Pons (tissue), 1 donor: Measurements from ENCODE around the gene TFEC.
"Not testable (repeated sequence)": the region's sequence is repeated elsewhere in the genome, so short reads cannot be mapped to it uniquely, and the experiment has no call there.

Source experiments
- DNase-seq: peaks from one replicate; pipeline ENCODE4 v3.0.0-alpha.2; 2016; ENCODE audit warnings: low spot score

Gene TFEC

GRCh38 chr7:115988401-115988800, 42.2 kb downstream of the TFEC start:
- no peak for DNase-seq

GRCh38 chr7:115987486-115987885, 43.1 kb downstream of the TFEC start:
- DNase-seq: no peak

GRCh38 chr7:115984105-115984504, 46.5 kb downstream of the TFEC start:
- no peak for DNase-seq

- DNase-seq: no peak
Measured at GRCh38 chr7:115980159-115980558, 50.4 kb downstream of the TFEC start.

- no peak for DNase-seq
Measured at GRCh38 chr7:115976651-115977050, 53.9 kb downstream of the TFEC start.

- no peak for DNase-seq
Measured at GRCh38 chr7:115975766-115976165, 54.8 kb downstream of the TFEC start.

- no peak for DNase-seq
Measured at GRCh38 chr7:115973406-115973805, 57.2 kb downstream of the TFEC start.

GRCh38 chr7:115971506-115971905, 59.1 kb downstream of the TFEC start:
- DNase-seq: peak; percentile 14

- no peak for DNase-seq
Measured at GRCh38 chr7:115968596-115968995, 62.0 kb downstream of the TFEC start.

- no peak for DNase-seq
Measured at GRCh38 chr7:115968171-115968570, 62.4 kb downstream of the TFEC start.

- no peak for DNase-seq
Measured at GRCh38 chr7:115965796-115966475, 64.6 kb downstream of the TFEC start.

- no peak for DNase-seq
Measured at GRCh38 chr7:115965236-115965635, 65.3 kb downstream of the TFEC start.

GRCh38 chr7:115964799-115965198, 65.8 kb downstream of the TFEC start:
- no peak for DNase-seq

- DNase-seq: no peak
Measured at GRCh38 chr7:115962340-115962739, 68.2 kb downstream of the TFEC start.

GRCh38 chr7:115953592-115954255, 76.8 kb downstream of the TFEC start:
- no peak for DNase-seq

- DNase-seq: no peak
Measured at GRCh38 chr7:115952832-115953231, 77.7 kb downstream of the TFEC start.

- no peak for DNase-seq
Measured at GRCh38 chr7:115951547-115951946, 79.0 kb downstream of the TFEC start.

GRCh38 chr7:115941703-115942268, 88.8 kb downstream of the TFEC start:
- DNase-seq: no peak

GRCh38 chr7:115940460-115941060, 90.0 kb downstream of the TFEC start:
- DNase-seq: peak; percentile 8

- no peak for DNase-seq
Measured at GRCh38 chr7:115937960-115938359, 92.6 kb downstream of the TFEC start.

- DNase-seq: no peak
Measured at GRCh38 chr7:115933471-115933870, 97.1 kb downstream of the TFEC start.

GRCh38 chr7:115932880-115933279, 97.7 kb downstream of the TFEC start:
- DNase-seq: no peak

GRCh38 chr7:115930184-115930583, 100.4 kb downstream of the TFEC start:
- not testable (repeated sequence) for DNase-seq
